HG02973 (cell line): Measurements from ENCODE around the gene ANP32B.
A peak's percentile ranks its signal among the peaks of the same experiment; 100 is the strongest.

Experiments
- ATAC-seq: cut with Tn5 transposase; IDR thresholded peaks from one replicate; pipeline ENCODE4 v1.9.1; 2021; ENCODE audit warnings: moderate library complexity; ENCODE audit not compliant: unreplicated experiment

Gene ANP32B

DNA sequence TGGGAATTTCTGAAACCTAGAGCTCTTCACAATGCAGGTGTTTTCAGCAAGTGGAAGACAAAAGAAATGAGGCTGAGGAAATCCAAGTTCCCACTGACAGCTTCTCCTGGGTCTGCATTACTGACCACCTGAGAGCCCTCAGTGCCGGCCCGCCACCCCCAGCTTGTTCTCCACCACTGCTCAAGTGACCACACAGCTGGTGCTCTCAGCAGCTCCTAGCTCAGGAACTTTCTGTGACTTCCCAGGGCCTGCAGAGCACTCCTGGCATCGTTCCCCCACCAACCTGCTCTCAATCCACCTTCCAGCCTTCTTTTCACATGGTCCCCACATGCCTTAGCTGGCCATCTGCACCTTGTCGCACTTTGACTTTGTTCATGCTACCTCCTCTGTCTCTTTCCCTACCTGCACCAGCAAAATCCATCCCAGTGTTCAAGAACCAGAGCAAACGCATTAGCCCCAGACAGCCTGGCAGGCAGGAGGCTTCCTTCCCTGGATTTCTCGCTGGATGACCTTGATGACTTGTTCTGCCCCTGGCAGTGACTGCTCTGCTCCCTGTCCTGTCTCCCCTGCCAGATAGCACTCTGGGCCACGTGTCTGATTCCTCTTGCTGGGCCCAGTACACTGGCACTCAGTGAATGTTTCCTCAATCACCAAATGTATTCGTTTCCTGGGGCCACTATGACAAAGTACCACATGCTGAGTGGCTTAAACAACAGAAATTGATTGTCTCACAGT, 38.3 kb downstream of the ANP32B start:
- ATAC-seq, result no peak

GRCh38 chr9:98022447-98022846, 39.3 kb downstream of the ANP32B start:
- no peak for ATAC-seq

DNA sequence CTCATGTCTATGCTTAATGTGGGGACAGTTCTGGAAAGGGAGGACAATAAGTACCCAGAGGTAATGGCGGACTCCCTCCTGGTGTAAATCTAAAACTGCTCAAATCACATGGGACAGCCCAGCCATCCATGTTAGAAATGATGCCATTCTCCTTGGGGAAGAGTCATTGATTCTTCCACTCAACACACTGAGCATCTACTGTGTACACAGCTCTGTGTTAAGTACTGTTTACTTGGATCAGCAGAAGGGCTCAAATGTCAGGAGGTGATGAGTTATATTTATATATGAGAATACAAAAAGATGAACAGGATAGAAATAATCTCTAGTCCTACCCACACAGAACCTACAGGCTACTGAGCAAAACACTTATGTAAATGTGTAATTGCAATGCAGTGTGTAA, 41.6 kb downstream of the ANP32B start:
- no peak for ATAC-seq

DNA sequence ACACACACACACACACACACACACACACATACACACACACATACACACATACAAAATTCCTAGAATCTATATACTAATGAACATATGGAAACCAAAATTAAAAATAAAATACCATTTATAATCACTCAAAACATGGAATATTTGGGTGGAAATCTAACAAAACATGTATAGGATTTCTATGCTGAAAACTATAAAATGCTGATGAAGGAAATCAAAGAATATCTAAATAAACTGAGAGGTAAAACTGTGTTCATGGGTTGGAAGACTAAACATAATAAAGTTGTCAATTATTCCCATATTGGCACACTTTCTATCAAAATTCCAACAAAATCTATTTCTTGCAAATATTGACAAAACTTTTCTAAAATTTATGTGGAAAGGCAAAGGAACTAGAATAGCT, 48.0 kb downstream of the ANP32B start:
- ATAC-seq, result no peak

- no peak for ATAC-seq
These were observed 48.8 kb downstream of the ANP32B start for GRCh38 chr9:98031935-98032334.

GRCh38 chr9:98034593-98035546, 51.7 kb downstream of the ANP32B start:
- peak; percentile 64 for ATAC-seq

- ATAC-seq, result no peak
These were observed 54.2 kb downstream of the ANP32B start for GRCh38 chr9:98037357-98037756.

- no peak for ATAC-seq
These were observed 55.8 kb downstream of the ANP32B start for GRCh38 chr9:98038958-98039357.

DNA sequence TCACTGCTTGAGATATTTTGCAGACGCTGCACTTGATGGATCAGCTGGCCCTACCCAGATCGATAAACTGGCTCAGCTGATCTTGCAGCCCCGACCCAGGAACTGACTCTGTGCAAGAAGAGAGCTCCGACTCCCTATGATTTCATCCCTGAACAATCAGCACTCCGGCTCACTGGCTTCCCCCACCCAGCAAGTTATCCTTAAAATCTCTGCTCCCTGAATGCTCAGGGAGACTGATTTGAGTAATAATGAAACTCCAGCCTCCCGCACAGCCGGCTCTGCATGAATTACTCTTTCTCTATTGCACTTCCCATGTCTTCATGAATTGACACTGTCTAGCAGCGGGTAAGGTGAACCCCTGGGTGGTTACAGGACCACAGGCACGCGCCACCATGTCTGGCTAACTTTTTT, 56.5 kb downstream of the ANP32B start:
- no peak for ATAC-seq

DNA sequence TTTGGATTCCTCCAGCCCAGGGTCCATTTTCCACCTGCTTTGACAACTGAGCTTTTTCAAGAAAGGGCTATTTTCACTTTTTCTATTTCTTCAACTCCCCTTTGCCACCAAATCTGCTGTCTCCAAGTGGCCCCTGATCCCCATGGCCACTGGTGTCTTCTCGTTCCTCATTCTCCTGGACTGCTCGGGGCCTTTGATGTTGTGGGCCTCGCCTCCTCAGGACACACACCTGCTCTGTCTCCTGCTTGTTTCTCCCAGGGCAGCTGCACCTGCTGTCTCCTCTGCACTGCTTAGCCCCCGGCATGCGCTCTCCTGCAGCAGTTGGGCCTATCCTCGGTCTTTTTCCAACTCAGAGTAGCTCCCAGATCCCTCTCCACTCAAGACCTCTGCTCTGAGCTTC, 57.1 kb downstream of the ANP32B start:
- no peak for ATAC-seq

- no peak for ATAC-seq
These were observed 60.8 kb downstream of the ANP32B start for GRCh38 chr9:98043915-98044314.

GRCh38 chr9:98045234-98046179, 62.4 kb downstream of the ANP32B start:
- ATAC-seq, result peak; percentile 85

DNA sequence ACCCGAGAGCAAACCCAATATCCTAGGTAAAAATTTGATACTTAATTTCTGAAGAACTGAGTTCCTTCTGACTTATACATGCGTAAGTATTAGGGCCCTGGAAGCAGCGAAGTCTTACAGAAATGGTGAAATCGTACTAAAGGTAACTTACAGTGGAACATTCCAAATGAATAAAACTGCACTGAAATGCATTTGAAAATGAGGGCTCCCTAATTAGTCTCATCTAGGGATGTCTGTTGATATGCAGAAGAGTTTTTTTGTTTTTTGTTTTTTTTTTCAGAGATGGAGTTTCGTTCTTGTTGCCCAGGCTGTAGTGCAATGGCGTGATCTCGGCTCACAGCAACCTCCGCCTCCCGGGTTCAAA, 63.0 kb downstream of the ANP32B start:
- ATAC-seq, result no peak

DNA sequence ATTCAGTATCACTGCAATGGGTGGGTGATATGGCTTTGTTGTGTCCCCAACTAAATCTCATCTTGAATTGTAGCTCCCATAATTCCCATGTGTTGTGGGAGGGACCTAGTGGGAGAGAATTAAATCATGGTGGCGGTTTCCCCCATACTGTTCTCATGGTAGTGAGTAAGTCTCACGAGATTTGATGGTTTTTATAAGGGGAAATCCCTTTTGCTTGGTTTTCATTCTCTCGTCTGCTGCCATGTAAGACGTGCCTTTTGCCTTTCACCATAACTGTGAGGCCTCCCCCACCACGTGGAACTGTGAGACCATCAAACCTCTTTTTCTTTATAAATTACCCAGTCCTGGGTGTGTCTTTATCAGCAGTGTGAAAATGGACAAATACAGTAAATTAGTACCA, 63.9 kb downstream of the ANP32B start:
- ATAC-seq, result no peak

- ATAC-seq, result no peak
These were observed 66.3 kb downstream of the ANP32B start for GRCh38 chr9:98049288-98050072.

- ATAC-seq, result no peak
These were observed 67.2 kb downstream of the ANP32B start for GRCh38 chr9:98050351-98050750.

GRCh38 chr9:98054376-98054951, 71.3 kb downstream of the ANP32B start:
- ATAC-seq, result no peak

GRCh38 chr9:98056269-98057137, 73.4 kb downstream of the ANP32B start, which contains the start of gene NANS:
TSS of gene NANS (plus strand) at chr9:98056732. CDS start at chr9:98056809, 77 bp downstream.
- peak; percentile 94 for ATAC-seq
